ENCODE measurements around the gene PTBP3. TPM values are rescaled to one million over a fixed set of nuclear protein-coding genes. Genes with fewer than 3 reads are reported as not detected.

The PTBP3 gene
- total and polyA plus RNA-seq, 2 of the 13 experiments (the other 11 are each of a cell fraction or from before 2014, with no cell fraction given): 52.8 to 61.1 TPM

- TF ChIP-seq ZNF883 (CRISPR knock-in tag; IDR thresholded peaks at IDR 0.05; ENCODE audit: not compliant biosample characterization) (no peak), TIGD3 (CRISPR knock-in tag; IDR thresholded peaks at IDR 0.05; ENCODE audit: borderline replicate concordance) (no peak), ZNF33A (CRISPR knock-in tag; IDR thresholded peaks at IDR 0.05; ENCODE audit: borderline replicate concordance) (no peak), RAD21 (CRISPR knock-in tag; IDR thresholded peaks at IDR 0.05) (peak; percentile 26; the same call in 1 of the 2 replicates), ZNF407 (CRISPR knock-in tag; IDR thresholded peaks at IDR 0.05; ENCODE audit: not compliant biosample characterization) (no peak), RARA (CRISPR knock-in tag; IDR thresholded peaks at IDR 0.05) (no peak), ZIK1 (CRISPR knock-in tag; IDR thresholded peaks at IDR 0.05; ENCODE audit: borderline replicate concordance, low read depth) (peak; percentile 17; the same call in 1 of the 2 replicates), ZNF747 (CRISPR knock-in tag; IDR thresholded peaks at IDR 0.05; ENCODE audit: borderline replicate concordance) (no peak), HNRNPUL1 (IDR thresholded peaks at IDR 0.05; ENCODE audit: low read depth, low read length) (no peak), HDAC6 (IDR thresholded peaks at IDR 0.05; ENCODE audit: low read depth, low read length) (no peak), ATF7 (IDR thresholded peaks at IDR 0.05) (no peak), ATF7 (CRISPR knock-in tag; IDR thresholded peaks at IDR 0.05) (no peak), TOPORS (CRISPR knock-in tag; IDR thresholded peaks at IDR 0.05) (no peak), ISX (CRISPR knock-in tag; conservative IDR thresholded peaks at IDR 0.05) (no peak), ZNF30 (CRISPR knock-in tag; IDR thresholded peaks at IDR 0.05) (no peak), PRMT3 (CRISPR knock-in tag; IDR thresholded peaks at IDR 0.05; ENCODE audit: borderline replicate concordance, low read depth) (no peak), ZNF343 (CRISPR knock-in tag; IDR thresholded peaks at IDR 0.05) (no peak), ZFY (CRISPR knock-in tag; IDR thresholded peaks at IDR 0.05) (peak; percentile 74; the same call in 1 of the 2 replicates), ZNF468 (CRISPR knock-in tag; IDR thresholded peaks at IDR 0.05) (no peak)
Observed at GRCh38 chr9:112174965-112175795, 158.2 kb downstream of the PTBP3 start, which contains the start of gene SUSD1 (continued).
